ENCODE measurements around the gene TMEM176A.
A peak's percentile ranks its signal among the peaks of the same experiment; 100 is the strongest.

The TMEM176A gene

DNA sequence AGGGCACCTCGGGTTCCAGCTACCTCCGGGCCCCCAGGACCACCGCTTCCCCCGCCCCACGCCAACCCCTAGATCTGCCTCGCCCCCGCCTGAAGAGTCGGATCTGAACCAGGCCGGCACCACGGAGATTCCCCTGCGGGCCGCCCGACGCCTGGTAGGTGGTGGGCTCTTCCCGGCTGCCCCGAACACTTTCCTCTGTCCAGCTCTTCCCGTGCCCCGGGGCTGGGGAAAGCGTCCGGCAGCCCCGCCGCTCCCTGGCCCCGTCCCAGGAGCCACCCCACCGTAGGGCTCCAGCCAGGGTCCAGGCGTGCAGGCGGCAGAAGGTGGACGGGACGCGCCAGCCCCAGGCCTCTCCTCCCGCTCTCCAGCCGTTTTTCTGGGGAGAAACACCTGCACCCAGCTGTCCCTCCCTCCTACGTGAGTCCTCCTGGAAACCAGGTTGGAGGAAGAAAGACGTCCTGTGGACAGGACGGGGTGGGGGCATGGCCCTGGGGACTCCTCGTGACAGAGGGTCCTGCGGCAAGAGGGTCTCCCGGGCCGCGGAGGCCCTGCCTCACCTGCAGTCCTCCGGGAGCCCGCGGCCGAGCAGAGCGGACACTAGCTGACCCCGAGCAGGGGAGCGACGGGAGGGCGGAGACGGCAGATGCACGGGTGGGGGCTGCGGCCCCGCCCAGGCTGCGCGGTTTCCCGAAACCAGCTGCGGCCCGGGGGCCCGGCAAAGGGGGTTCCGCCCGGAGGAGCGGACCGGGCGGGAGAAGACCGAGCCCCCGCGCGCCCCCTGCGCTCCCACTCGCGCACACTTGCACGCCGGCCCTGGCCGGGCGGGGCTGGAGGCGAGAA, 608 bp upstream of the TMEM176A start, which contains the start of gene TMEM176B:
TMEM176B (minus strand) TSS at position 624 of the 840 bp plus-strand sequence. CDS start 3,795 bp downstream, outside the sequence.
- TF ChIP-seq, protein P1, sequence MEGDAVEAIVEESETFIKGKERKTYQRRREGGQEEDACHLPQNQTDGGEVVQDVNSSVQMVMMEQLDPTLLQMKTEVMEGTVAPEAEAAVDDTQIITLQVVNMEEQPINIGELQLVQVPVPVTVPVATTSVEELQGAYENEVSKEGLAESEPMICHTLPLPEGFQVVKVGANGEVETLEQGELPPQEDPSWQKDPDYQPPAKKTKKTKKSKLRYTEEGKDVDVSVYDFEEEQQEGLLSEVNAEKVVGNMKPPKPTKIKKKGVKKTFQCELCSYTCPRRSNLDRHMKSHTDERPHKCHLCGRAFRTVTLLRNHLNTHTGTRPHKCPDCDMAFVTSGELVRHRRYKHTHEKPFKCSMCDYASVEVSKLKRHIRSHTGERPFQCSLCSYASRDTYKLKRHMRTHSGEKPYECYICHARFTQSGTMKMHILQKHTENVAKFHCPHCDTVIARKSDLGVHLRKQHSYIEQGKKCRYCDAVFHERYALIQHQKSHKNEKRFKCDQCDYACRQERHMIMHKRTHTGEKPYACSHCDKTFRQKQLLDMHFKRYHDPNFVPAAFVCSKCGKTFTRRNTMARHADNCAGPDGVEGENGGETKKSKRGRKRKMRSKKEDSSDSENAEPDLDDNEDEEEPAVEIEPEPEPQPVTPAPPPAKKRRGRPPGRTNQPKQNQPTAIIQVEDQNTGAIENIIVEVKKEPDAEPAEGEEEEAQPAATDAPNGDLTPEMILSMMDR (IDR thresholded peaks at IDR 0.05): no peak
- H3K4me3 ChIP-seq (ENCODE audit: low read depth, low read length): peak within 1 kb of the TSS; percentile 12

GRCh38 chr7:150801242-150801945, 825 bp downstream of the TMEM176A start:
- Histone ChIP-seq H2AFZ (no peak overlapping the region), H3K4me3 (ENCODE audit: low read depth, low read length) (no peak overlapping the region), H3K4me2 (ENCODE audit: low read length) (no peak overlapping the region), H3K4me1 (no peaks in the 10 kb centered on the region), H3K27me3 (ENCODE audit: control insufficient read depth, insufficient read depth, low read length) (no peaks in the 10 kb centered on the region), H3K9me3 (ENCODE audit: control insufficient read depth, low read length) (no peaks in the 10 kb centered on the region), H3K27ac (no peak overlapping the region), H3K9ac (no peak overlapping the region), H3K36me3 (ENCODE audit: control insufficient read depth, insufficient read depth, low read length) (no peaks in the 10 kb centered on the region), H3K79me2 (no peaks in the 10 kb centered on the region)
- TF ChIP-seq, protein P1 (IDR thresholded peaks at IDR 0.05): no peak

More for the DNA sequence above, 608 bp upstream of the TMEM176A start, which contains the start of gene TMEM176B:
- no peaks in the 10 kb centered on the region for H3K79me2 ChIP-seq
- H3K27me3 ChIP-seq (ENCODE audit: control insufficient read depth, insufficient read depth, low read length): no peaks in the 10 kb centered on the region
- no peaks in the 10 kb centered on the region for H3K4me1 ChIP-seq
- no peaks in the 10 kb centered on the region for H3K9me3 ChIP-seq (ENCODE audit: control insufficient read depth, low read length)
- no peaks in the 10 kb centered on the region for H3K36me3 ChIP-seq (ENCODE audit: control insufficient read depth, insufficient read depth, low read length)
- H3K9ac ChIP-seq: no peak within 1 kb of the TSS
- H3K4me2 ChIP-seq (ENCODE audit: low read length): peak within 1 kb of the TSS; percentile 47
- no peak within 1 kb of the TSS for H3K27ac ChIP-seq
- H2AFZ ChIP-seq: peak within 1 kb of the TSS; percentile 74

- Histone ChIP-seq H3K36me3 (ENCODE audit: control insufficient read depth, insufficient read depth, low read length) (no peaks in the 10 kb centered on the region), H3K79me2 (no peaks in the 10 kb centered on the region), H3K4me1 (no peaks in the 10 kb centered on the region), H3K9ac (no peak overlapping the region), H3K9me3 (ENCODE audit: control insufficient read depth, low read length) (no peaks in the 10 kb centered on the region), H3K27me3 (ENCODE audit: control insufficient read depth, insufficient read depth, low read length) (no peaks in the 10 kb centered on the region), H2AFZ (no peak overlapping the region), H3K27ac (no peak overlapping the region), H3K4me2 (ENCODE audit: low read length) (no peak overlapping the region), H3K4me3 (ENCODE audit: low read depth, low read length) (no peak overlapping the region)
- TF ChIP-seq, protein P1 (IDR thresholded peaks at IDR 0.05): no peak
Measured at GRCh38 chr7:150801946-150802771, 1.6 kb downstream of the TMEM176A start.

- no peaks in the 10 kb centered on the region for H3K27me3 ChIP-seq (ENCODE audit: control insufficient read depth, insufficient read depth, low read length)
- H2AFZ ChIP-seq: no peak overlapping the region
- no peaks in the 10 kb centered on the region for H3K79me2 ChIP-seq
- no peaks in the 10 kb centered on the region for H3K36me3 ChIP-seq (ENCODE audit: control insufficient read depth, insufficient read depth, low read length)
- H3K27ac ChIP-seq: no peak overlapping the region
- TF ChIP-seq, protein P1 (IDR thresholded peaks at IDR 0.05): no peak
- no peak overlapping the region for H3K9ac ChIP-seq
- H3K4me2 ChIP-seq (ENCODE audit: low read length): no peak overlapping the region
- H3K9me3 ChIP-seq (ENCODE audit: control insufficient read depth, low read length): no peaks in the 10 kb centered on the region
- H3K4me1 ChIP-seq: no peaks in the 10 kb centered on the region
- no peak overlapping the region for H3K4me3 ChIP-seq (ENCODE audit: low read depth, low read length)
Measured at GRCh38 chr7:150803161-150803860, 2.7 kb downstream of the TMEM176A start.
